ENCODE measurements around the gene HOXB8. TPM values are rescaled to one million over a fixed set of nuclear protein-coding genes. Genes with fewer than 3 reads are reported as not detected.

Gene HOXB8
- total RNA-seq, 6 donors from 2014 or later, result 0.23 to 0.27 TPM; not detected in 4

DNA sequence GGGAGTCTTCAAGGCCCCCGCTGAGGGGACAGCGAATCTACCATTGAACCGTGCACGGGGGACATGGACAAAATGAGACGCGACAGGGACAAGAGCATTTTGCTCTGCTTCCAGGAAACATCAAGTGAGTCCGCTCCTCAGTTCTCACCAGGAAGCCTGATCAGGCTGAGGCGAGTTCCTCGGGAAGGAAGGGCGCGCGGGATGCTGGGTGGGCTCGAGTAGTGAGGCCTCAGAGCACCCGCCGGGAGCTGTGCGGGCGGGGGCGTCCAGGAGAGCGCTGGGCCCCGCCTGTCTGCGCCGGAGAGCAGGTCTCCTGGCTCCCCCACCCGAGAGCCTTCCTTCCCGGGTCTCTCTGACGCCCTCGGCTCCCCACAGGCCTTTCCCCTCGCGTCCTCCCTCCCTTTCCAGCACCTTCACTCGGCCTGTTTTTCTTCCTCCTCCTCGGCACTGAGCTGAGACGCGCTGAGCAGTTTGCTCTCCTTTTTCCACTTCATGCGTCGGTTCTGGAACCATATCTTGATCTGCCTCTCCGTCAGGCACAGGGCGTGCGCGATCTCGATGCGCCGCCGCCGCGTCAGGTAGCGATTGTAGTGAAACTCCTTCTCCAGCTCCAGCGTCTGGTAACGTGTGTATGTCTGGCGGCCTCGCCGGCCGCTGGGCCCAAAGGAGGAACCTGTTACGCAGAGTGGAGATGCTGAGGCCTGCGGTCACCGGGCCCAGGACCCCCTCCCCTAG, 18.9 kb downstream of the HOXB8 start:
- 9 to 18% methylated on average over 33 to 45 of the region's 54 CpGs for WGBS, 2 donors
- Histone ChIP-seq H3K4me1 (peaks cover 25 to 49% (median 33%) of the 10 kb centered on the region in 4 donors), H3K4me3 (peak overlapping the region in 3 of 4 donors; percentile 43 to 50 (median 46)), H3K36me3 (no peaks in the 10 kb centered on the region), H3K9me3 (no peaks in the 10 kb centered on the region), H3K27ac (peak overlapping the region; percentile 75 to 87 (median 78)), H3K27me3 (peaks cover 0 to 63% (median 32%) of the 10 kb centered on the region in 4 donors)
- TF ChIP-seq POLR2AphosphoS5 (IDR thresholded peaks at IDR 0.05), result no peak
- no peak for TF ChIP-seq POLR2A (IDR thresholded peaks at IDR 0.05)
- no peak for TF ChIP-seq EP300 (IDR thresholded peaks at IDR 0.05)
- TF ChIP-seq, protein P1, sequence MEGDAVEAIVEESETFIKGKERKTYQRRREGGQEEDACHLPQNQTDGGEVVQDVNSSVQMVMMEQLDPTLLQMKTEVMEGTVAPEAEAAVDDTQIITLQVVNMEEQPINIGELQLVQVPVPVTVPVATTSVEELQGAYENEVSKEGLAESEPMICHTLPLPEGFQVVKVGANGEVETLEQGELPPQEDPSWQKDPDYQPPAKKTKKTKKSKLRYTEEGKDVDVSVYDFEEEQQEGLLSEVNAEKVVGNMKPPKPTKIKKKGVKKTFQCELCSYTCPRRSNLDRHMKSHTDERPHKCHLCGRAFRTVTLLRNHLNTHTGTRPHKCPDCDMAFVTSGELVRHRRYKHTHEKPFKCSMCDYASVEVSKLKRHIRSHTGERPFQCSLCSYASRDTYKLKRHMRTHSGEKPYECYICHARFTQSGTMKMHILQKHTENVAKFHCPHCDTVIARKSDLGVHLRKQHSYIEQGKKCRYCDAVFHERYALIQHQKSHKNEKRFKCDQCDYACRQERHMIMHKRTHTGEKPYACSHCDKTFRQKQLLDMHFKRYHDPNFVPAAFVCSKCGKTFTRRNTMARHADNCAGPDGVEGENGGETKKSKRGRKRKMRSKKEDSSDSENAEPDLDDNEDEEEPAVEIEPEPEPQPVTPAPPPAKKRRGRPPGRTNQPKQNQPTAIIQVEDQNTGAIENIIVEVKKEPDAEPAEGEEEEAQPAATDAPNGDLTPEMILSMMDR (IDR thresholded peaks at IDR 0.05), result no peak
- ATAC-seq (ENCODE audit: low FRiP score in 2 of 2), result no peak
- peak in 1 of 2 donors; percentile 86 for DNase-seq

DNA sequence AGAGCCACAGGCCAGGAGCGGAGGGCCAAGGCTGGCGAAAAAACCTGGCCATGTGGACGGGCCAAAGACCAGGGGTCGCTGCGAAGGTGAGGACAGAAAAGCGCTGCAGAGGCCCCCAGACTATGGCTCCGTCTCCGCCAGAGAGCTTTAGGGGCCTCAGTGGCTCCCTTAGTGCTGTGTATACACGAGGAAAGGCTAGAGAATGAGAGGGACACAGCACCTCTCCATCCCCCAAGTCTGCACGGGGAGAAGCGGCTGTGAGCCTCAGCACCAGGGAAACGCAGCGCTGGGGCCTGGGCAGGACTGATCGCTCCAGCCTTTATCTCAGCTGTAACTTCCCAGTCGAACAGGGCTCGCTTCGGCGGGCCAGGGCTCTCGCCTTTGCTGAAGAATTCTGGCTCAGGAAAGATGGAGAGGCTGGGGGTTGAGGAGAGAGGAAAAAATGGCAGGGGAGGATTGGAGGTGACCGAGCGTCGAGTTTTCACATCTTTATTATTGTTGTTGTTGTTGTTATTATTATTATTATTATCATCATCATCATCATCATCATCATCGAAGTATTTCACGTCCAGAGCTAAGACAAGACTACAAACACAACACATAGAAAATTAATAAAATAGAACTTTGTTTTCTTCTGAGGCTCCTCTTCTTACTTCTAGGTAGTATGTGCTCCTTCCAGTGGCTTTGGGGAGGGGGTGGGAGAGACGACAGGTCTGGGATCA, 19.7 kb downstream of the HOXB8 start:
- WGBS, 2 donors, result 49 to 63% methylated on average over 19 to 25 of the region's 25 CpGs
- no peaks in the 10 kb centered on the region for H3K9me3 ChIP-seq
- H3K36me3 ChIP-seq, result no peaks in the 10 kb centered on the region
- peak overlapping the region in 1 of 4 donors; percentile 50 for H3K4me3 ChIP-seq
- peak overlapping the region in 3 of 4 donors; percentile 17 to 90 (median 89) for H3K27ac ChIP-seq
- H3K27me3 ChIP-seq, result peaks cover 0 to 66% (median 32%) of the 10 kb centered on the region in 4 donors
- ATAC-seq (ENCODE audit: low FRiP score in 2 of 2), result no peak
- DNase-seq, result peak in 1 of 2 donors; percentile 50
- H3K4me1 ChIP-seq, result peaks cover 25 to 49% (median 33%) of the 10 kb centered on the region in 4 donors
- TF ChIP-seq, protein P1 (IDR thresholded peaks at IDR 0.05), result no peak
- TF ChIP-seq POLR2AphosphoS5 (IDR thresholded peaks at IDR 0.05) (no peak), POLR2A (IDR thresholded peaks at IDR 0.05) (no peak)

DNA sequence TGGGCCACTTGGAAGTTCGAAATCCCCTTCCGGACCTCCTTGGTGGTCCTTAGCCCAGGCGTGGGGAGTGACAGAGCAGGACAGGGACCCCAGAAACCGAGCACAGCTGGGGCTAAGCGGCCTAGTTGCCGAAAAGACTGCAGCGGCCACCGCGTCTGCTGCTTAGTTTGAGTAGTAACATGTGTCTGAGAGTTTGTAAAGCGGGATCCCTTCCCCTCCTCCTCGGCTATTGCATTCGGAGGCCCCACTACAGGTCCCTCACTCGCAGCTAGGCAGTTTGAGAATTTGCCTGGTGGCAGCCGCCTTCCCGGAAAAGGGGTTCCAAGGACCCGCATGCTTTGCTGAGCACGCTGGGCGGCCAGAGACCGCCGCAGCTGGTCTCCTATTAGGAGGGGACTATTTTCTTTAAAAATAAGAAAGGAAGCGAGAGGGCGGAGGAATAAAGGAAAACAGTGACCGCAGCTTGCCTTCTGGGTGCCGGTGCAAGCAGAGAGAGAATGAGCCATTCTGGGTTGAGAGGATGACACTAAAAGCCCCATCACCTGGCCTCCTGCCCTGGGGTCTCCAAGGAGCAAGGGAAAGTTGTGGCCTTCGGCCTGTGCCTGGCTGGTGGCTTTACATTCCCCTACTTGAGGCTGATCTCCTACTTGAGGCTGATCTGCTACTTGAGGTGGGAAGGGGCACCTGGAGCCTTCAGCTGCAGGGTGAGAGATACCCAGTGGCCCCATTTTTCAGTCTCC, 20.4 kb downstream of the HOXB8 start:
- WGBS, 2 donors, result 38% methylated on average over 22 to 25 of the region's 25 CpGs
- ATAC-seq (ENCODE audit: low FRiP score in 2 of 2) (no peak), DNase-seq (no peak)
- H3K27me3 ChIP-seq, result peaks cover 0 to 66% (median 32%) of the 10 kb centered on the region in 4 donors
- TF ChIP-seq POLR2A (IDR thresholded peaks at IDR 0.05) (no peak), POLR2AphosphoS5 (IDR thresholded peaks at IDR 0.05) (no peak), EP300 (IDR thresholded peaks at IDR 0.05) (no peak)
- TF ChIP-seq, protein P1 (IDR thresholded peaks at IDR 0.05), result no peak
- peak overlapping the region; percentile 40 to 90 (median 72) for H3K27ac ChIP-seq
- peak overlapping the region in 2 of 4 donors; percentile 50 for H3K4me3 ChIP-seq
- no peaks in the 10 kb centered on the region for H3K9me3 ChIP-seq
- H3K4me1 ChIP-seq, result peaks cover 25 to 49% (median 33%) of the 10 kb centered on the region in 4 donors
- no peaks in the 10 kb centered on the region for H3K36me3 ChIP-seq

DNA sequence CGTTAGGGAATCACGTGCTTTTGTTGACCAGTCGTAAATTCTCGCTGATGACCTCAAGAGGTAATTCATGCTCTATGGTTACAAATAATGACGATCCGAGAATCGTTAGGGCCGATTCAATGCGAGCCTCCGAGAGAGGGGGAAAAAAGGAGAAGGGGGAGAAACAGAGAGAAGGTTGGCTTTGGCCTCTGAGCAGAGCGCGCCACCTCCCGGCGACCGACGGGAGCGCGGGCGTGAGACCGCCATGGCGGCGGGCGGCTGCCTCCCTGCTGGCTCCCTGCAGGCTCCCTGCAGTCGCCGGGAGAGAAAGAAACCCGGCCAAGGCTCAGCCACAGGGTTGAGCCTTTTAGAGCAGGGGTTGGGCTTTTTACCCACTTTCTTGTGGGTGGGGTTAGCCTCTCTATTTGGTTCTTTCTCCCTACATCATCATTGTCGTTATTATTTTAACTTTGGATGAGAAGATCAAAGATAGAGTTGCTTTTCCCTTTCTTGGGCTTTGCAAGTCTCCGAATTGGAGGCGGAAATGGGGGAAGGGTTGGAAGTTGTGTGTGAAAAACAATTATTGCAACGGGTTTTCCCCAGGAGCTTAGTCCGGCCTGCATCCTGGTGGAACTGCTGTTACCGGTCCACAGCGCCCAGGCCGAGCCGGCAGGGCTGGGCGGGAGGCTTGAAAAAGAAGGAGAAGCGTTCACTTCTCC, 21.1 kb downstream of the HOXB8 start:
- Histone ChIP-seq H3K27me3 (peaks cover 0 to 63% (median 32%) of the 10 kb centered on the region in 4 donors), H3K4me3 (peak overlapping the region in 3 of 4 donors; percentile 38 to 50 (median 50)), H3K9me3 (no peaks in the 10 kb centered on the region), H3K4me1 (peaks cover 25 to 49% (median 33%) of the 10 kb centered on the region in 4 donors), H3K36me3 (no peaks in the 10 kb centered on the region), H3K27ac (peak overlapping the region; percentile 66 to 90 (median 90))
- TF ChIP-seq, protein P1 (IDR thresholded peaks at IDR 0.05), result peak; percentile 83 to 92 (median 88)
- TF ChIP-seq POLR2A (IDR thresholded peaks at IDR 0.05) (peak in 1 of 4 donors; percentile 12), EP300 (IDR thresholded peaks at IDR 0.05) (no peak), POLR2AphosphoS5 (IDR thresholded peaks at IDR 0.05) (no peak)
- ATAC-seq (ENCODE audit: low FRiP score in 2 of 2), result peak; percentile 61 to 85
- WGBS, 2 donors, result 7 to 13% methylated on average over 36 to 37 of the region's 37 CpGs
- peak; percentile 65 to 97 for DNase-seq

Measured in upper lobe of left lung (tissue), 6 donors.